Esophagus muscularis mucosa (tissue), 4 donors: ENCODE results near the gene IZUMO4.

Experiments
- EP300 ChIP-seq: sonication (generic); formaldehyde crosslinking; IDR thresholded peaks from one replicate; pipeline ENCODE4 v1.6.1; 2017; ENCODE audit warnings: antibody characterized with exemption
- POLR2A ChIP-seq: fragments of 450-650 bp; IDR thresholded peaks from one replicate; pipeline ENCODE4 v1.6.1; 2017; ENCODE audit warnings: antibody characterized with exemption, moderate library complexity, mild to moderate bottlenecking, low read depth
- POLR2AphosphoS5 ChIP-seq, 2 donors: sonication (generic); formaldehyde crosslinking; IDR thresholded peaks; one replicate each; pipeline ENCODE4 v1.6.1; 2017; ENCODE audit warnings: antibody characterized with exemption in 2 of 2
- TF ChIP-seq, protein P1 (sequence below), 3 experiments: fragments of 200-600 bp in 2 of 3; fragments of 450-650 bp in 1 of 3; sonication (generic) in 2 of 3; IDR thresholded peaks; one replicate each; pipeline ENCODE4 v1.5.1; 2017 to 2019; ENCODE audit warnings: antibody characterized with exemption in 3 of 3, mild to moderate bottlenecking in 2 of 3, moderate library complexity in 1 of 3

DNA sequence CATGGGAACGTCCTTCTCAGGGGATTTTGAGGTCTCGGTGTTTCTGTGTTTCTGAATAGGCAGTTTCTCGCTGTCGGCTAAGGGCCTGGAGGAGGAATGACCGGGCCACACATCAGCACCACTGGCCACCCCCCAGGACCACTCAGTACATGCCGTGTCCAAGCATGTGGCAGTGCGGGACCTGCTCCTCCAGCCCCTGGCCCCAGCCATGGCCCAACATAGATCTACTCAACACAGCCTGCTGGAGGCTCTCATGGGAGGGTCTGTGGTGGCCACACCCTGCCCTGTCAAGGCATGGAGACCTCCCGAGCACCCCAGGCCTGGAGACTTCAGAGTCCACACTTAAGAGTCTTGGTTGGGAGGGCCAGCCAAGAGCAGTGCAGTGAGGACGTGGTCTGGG, 17.5 kb downstream of the IZUMO4 start:
- TF ChIP-seq, protein P1, sequence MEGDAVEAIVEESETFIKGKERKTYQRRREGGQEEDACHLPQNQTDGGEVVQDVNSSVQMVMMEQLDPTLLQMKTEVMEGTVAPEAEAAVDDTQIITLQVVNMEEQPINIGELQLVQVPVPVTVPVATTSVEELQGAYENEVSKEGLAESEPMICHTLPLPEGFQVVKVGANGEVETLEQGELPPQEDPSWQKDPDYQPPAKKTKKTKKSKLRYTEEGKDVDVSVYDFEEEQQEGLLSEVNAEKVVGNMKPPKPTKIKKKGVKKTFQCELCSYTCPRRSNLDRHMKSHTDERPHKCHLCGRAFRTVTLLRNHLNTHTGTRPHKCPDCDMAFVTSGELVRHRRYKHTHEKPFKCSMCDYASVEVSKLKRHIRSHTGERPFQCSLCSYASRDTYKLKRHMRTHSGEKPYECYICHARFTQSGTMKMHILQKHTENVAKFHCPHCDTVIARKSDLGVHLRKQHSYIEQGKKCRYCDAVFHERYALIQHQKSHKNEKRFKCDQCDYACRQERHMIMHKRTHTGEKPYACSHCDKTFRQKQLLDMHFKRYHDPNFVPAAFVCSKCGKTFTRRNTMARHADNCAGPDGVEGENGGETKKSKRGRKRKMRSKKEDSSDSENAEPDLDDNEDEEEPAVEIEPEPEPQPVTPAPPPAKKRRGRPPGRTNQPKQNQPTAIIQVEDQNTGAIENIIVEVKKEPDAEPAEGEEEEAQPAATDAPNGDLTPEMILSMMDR (IDR thresholded peaks at IDR 0.05), result no peak
- TF ChIP-seq POLR2A (no peak), POLR2AphosphoS5 (IDR thresholded peaks at IDR 0.05) (no peak), EP300 (no peak)
